Type B pancreatic cell (in vitro differentiated cells): ENCODE measurements around the gene CALB2. TPM values are rescaled to one million over a fixed set of nuclear protein-coding genes. Genes with fewer than 3 reads are reported as not detected.

Experiments used
- DNase-seq: peaks from one replicate; pipeline ENCODE4 v3.0.0; 2021; ENCODE audit warnings: mixed read lengths; ENCODE audit not compliant: unreplicated experiment; ENCODE audit errors: extremely low spot score
- H3K27ac Mint-ChIP-seq: 2 replicates; pipeline ENCODE4 v1.8.0; 2021; ENCODE audit warnings: mild to moderate bottlenecking, mixed read lengths
- H3K27me3 Mint-ChIP-seq: 2 replicates; pipeline ENCODE4 v1.8.0; 2021; ENCODE audit warnings: mixed read lengths
- H3K36me3 Mint-ChIP-seq: 2 replicates; pipeline ENCODE4 v1.8.0; 2021; ENCODE audit warnings: mixed read lengths
- H3K4me1 Mint-ChIP-seq: one replicate; pipeline ENCODE4 v1.8.0; 2021; ENCODE audit warnings: mixed read lengths; ENCODE audit not compliant: unreplicated experiment
- H3K4me3 Mint-ChIP-seq: 2 replicates; pipeline ENCODE4 v1.8.0; 2021; ENCODE audit warnings: mild to moderate bottlenecking, mixed read lengths
- H3K9me3 Mint-ChIP-seq: 2 replicates; pipeline ENCODE4 v1.8.0; 2021; ENCODE audit warnings: mixed read lengths
- CTCF ChIP-seq: fragments of 200-600 bp; sonication (generic); conservative IDR thresholded peaks from 2 replicates; pipeline ENCODE4 v1.5.0; 2021; ENCODE audit warnings: antibody characterized with exemption, mild to moderate bottlenecking
- total RNA-seq: library from RNA; stranded (reverse); gene quantifications from 2 replicates; pipeline ENCODE4 v1.2.1, GENCODE V29; 2021; ENCODE audit warnings: low replicate concordance

CALB2 gene
- total RNA-seq, 1 donor from 2014 or later = 23.6 TPM

GRCh38 chr16:71369494-71369893, 11.0 kb downstream of the CALB2 start:
- no peaks in the 10 kb centered on the region for H3K9me3 Mint-ChIP-seq
- H3K4me3 Mint-ChIP-seq = no peak overlapping the region
- H3K27ac Mint-ChIP-seq = no peak overlapping the region
- H3K36me3 Mint-ChIP-seq = no peaks in the 10 kb centered on the region
- no peak for TF ChIP-seq CTCF
- H3K27me3 Mint-ChIP-seq = peaks cover 35% of the 10 kb centered on the region
- no peaks in the 10 kb centered on the region for H3K4me1 Mint-ChIP-seq
- DNase-seq = no peak

GRCh38 chr16:71371237-71371636, 12.7 kb downstream of the CALB2 start:
- no peak overlapping the region for H3K27ac Mint-ChIP-seq
- H3K27me3 Mint-ChIP-seq = peaks cover 29% of the 10 kb centered on the region
- no peak overlapping the region for H3K4me3 Mint-ChIP-seq
- DNase-seq = no peak
- H3K36me3 Mint-ChIP-seq = no peaks in the 10 kb centered on the region
- TF ChIP-seq CTCF = no peak
- no peaks in the 10 kb centered on the region for H3K9me3 Mint-ChIP-seq
- H3K4me1 Mint-ChIP-seq = no peaks in the 10 kb centered on the region

GRCh38 chr16:71373073-71373472, 14.6 kb downstream of the CALB2 start:
- DNase-seq = no peak
- peaks cover 35% of the 10 kb centered on the region for H3K27me3 Mint-ChIP-seq
- no peaks in the 10 kb centered on the region for H3K9me3 Mint-ChIP-seq
- peaks cover 3% of the 10 kb centered on the region for H3K36me3 Mint-ChIP-seq
- no peak overlapping the region for H3K4me3 Mint-ChIP-seq
- H3K4me1 Mint-ChIP-seq = no peaks in the 10 kb centered on the region
- no peak for TF ChIP-seq CTCF
- no peak overlapping the region for H3K27ac Mint-ChIP-seq

GRCh38 chr16:71376465-71377157, 18.1 kb downstream of the CALB2 start:
- H3K4me1 Mint-ChIP-seq = no peaks in the 10 kb centered on the region
- no peak overlapping the region for H3K27ac Mint-ChIP-seq
- peaks cover 9% of the 10 kb centered on the region for H3K27me3 Mint-ChIP-seq
- no peak for DNase-seq
- H3K36me3 Mint-ChIP-seq = peaks cover 3% of the 10 kb centered on the region
- H3K9me3 Mint-ChIP-seq = no peaks in the 10 kb centered on the region
- H3K4me3 Mint-ChIP-seq = no peak overlapping the region
- no peak for TF ChIP-seq CTCF

- Mint-ChIP-seq H3K36me3 (peaks cover 3% of the 10 kb centered on the region), H3K27me3 (peaks cover 17% of the 10 kb centered on the region), H3K9me3 (no peaks in the 10 kb centered on the region), H3K4me3 (no peak overlapping the region), H3K4me1 (no peaks in the 10 kb centered on the region), H3K27ac (no peak overlapping the region)
- no peak for DNase-seq
- TF ChIP-seq CTCF = no peak
Observed at GRCh38 chr16:71379711-71380110, 21.2 kb downstream of the CALB2 start.
